ENCODE data around the gene THNSL1. TPM values are rescaled to one million over a fixed set of nuclear protein-coding genes. Genes with fewer than 3 reads are reported as not detected.

Gene THNSL1
- total and polyA plus RNA-seq, 4 donors, result 2.0 to 8.6 (median 2.9) TPM

- Histone ChIP-seq H3K27ac (ENCODE audit: low read depth in 1 of 2, low read length in 1 of 2) (no peak overlapping the region), H3K4me3 (no peak overlapping the region), H3K4me1 (ENCODE audit: control insufficient read depth in 5 of 5, insufficient read depth in 5 of 5, low read length in 5 of 5) (peaks cover 0 to 4% (median 0%) of the 10 kb centered on the region in 5 donors), H3K9me3 (ENCODE audit: control insufficient read depth in 4 of 4, insufficient read depth in 3 of 4, low read length in 3 of 4) (no peaks in the 10 kb centered on the region), H3K36me3 (ENCODE audit: control insufficient read depth in 4 of 4, insufficient read depth in 4 of 4, low read length in 4 of 4) (no peaks in the 10 kb centered on the region), H3K27me3 (ENCODE audit: control insufficient read depth in 3 of 3, insufficient read depth in 3 of 3, low read length in 2 of 3) (no peaks in the 10 kb centered on the region), H3K9ac (ENCODE audit: insufficient read depth in 1 of 2, low read length in 2 of 2) (no peak overlapping the region)
- ATAC-seq (ENCODE audit: insufficient read depth, low FRiP score), result no peak
- DNase-seq, result no peak
- TF ChIP-seq CTCF (IDR thresholded peaks at IDR 0.05; ENCODE audit: control extremely low read depth, extremely low read depth), result no peak
- 80 to 94% methylated on average over 8 of the region's 8 CpGs for WGBS, 2 donors
Observed at GRCh38 chr10:25024528-25024927, 8.1 kb downstream of the THNSL1 start.

- H3K27me3 ChIP-seq (ENCODE audit: control insufficient read depth in 3 of 3, insufficient read depth in 3 of 3, low read length in 2 of 3), result no peaks in the 10 kb centered on the region
- no peak overlapping the region for H3K9ac ChIP-seq (ENCODE audit: insufficient read depth in 1 of 2, low read length in 2 of 2)
- DNase-seq (peak in 2 of 3 donors; percentile 11 to 12), ATAC-seq (ENCODE audit: insufficient read depth, low FRiP score) (no peak)
- H3K27ac ChIP-seq (ENCODE audit: low read depth in 1 of 2, low read length in 1 of 2), result no peak overlapping the region
- H3K4me1 ChIP-seq (ENCODE audit: control insufficient read depth in 5 of 5, insufficient read depth in 5 of 5, low read length in 5 of 5), result peaks cover 0 to 4% (median 0%) of the 10 kb centered on the region in 5 donors
- H3K9me3 ChIP-seq (ENCODE audit: control insufficient read depth in 4 of 4, insufficient read depth in 3 of 4, low read length in 3 of 4), result no peaks in the 10 kb centered on the region
- H3K4me3 ChIP-seq, result no peak overlapping the region
- no peaks in the 10 kb centered on the region for H3K36me3 ChIP-seq (ENCODE audit: control insufficient read depth in 4 of 4, insufficient read depth in 4 of 4, low read length in 4 of 4)
- TF ChIP-seq CTCF (IDR thresholded peaks at IDR 0.05; ENCODE audit: control extremely low read depth, extremely low read depth), result no peak
- 61 to 70% methylated on average over 1 of the region's 1 CpG for WGBS, 2 donors
Observed at GRCh38 chr10:25026463-25026862, 10.1 kb downstream of the THNSL1 start.

GRCh38 chr10:25028711-25029110 lies 12.3 kb downstream of the THNSL1 start:
- no peak for TF ChIP-seq CTCF (IDR thresholded peaks at IDR 0.05; ENCODE audit: control extremely low read depth, extremely low read depth)
- H3K9ac ChIP-seq (ENCODE audit: insufficient read depth in 1 of 2, low read length in 2 of 2), result no peak overlapping the region
- WGBS, 2 donors, result 83 to 98% methylated on average over 1 of the region's 1 CpG
- no peak for ATAC-seq (ENCODE audit: insufficient read depth, low FRiP score)
- DNase-seq, result no peak
- H3K4me1 ChIP-seq (ENCODE audit: control insufficient read depth in 5 of 5, insufficient read depth in 5 of 5, low read length in 5 of 5), result peaks cover 0 to 4% (median 0%) of the 10 kb centered on the region in 5 donors
- no peaks in the 10 kb centered on the region for H3K27me3 ChIP-seq (ENCODE audit: control insufficient read depth in 3 of 3, insufficient read depth in 3 of 3, low read length in 2 of 3)
- H3K9me3 ChIP-seq (ENCODE audit: control insufficient read depth in 4 of 4, insufficient read depth in 3 of 4, low read length in 3 of 4), result no peaks in the 10 kb centered on the region
- no peak overlapping the region for H3K27ac ChIP-seq (ENCODE audit: low read depth in 1 of 2, low read length in 1 of 2)
- H3K4me3 ChIP-seq, result no peak overlapping the region
- no peaks in the 10 kb centered on the region for H3K36me3 ChIP-seq (ENCODE audit: control insufficient read depth in 4 of 4, insufficient read depth in 4 of 4, low read length in 4 of 4)

GRCh38 chr10:25029519-25029918 lies 13.1 kb downstream of the THNSL1 start:
- H3K27ac ChIP-seq (ENCODE audit: low read depth in 1 of 2, low read length in 1 of 2), result no peak overlapping the region
- no peak for ATAC-seq (ENCODE audit: insufficient read depth, low FRiP score)
- no peaks in the 10 kb centered on the region for H3K27me3 ChIP-seq (ENCODE audit: control insufficient read depth in 3 of 3, insufficient read depth in 3 of 3, low read length in 2 of 3)
- no peaks in the 10 kb centered on the region for H3K9me3 ChIP-seq (ENCODE audit: control insufficient read depth in 4 of 4, insufficient read depth in 3 of 4, low read length in 3 of 4)
- no peaks in the 10 kb centered on the region for H3K36me3 ChIP-seq (ENCODE audit: control insufficient read depth in 4 of 4, insufficient read depth in 4 of 4, low read length in 4 of 4)
- 90 to 98% methylated on average over 2 of the region's 2 CpGs for WGBS, 2 donors
- H3K9ac ChIP-seq (ENCODE audit: insufficient read depth in 1 of 2, low read length in 2 of 2), result no peak overlapping the region
- H3K4me3 ChIP-seq, result no peak overlapping the region
- TF ChIP-seq CTCF (IDR thresholded peaks at IDR 0.05; ENCODE audit: control extremely low read depth, extremely low read depth), result no peak
- H3K4me1 ChIP-seq (ENCODE audit: control insufficient read depth in 5 of 5, insufficient read depth in 5 of 5, low read length in 5 of 5), result no peaks in the 10 kb centered on the region
- DNase-seq, result no peak

All from lung (tissue), 12 donors.